ENCODE data around the gene ZNF41. TPM values are rescaled to one million over a fixed set of nuclear protein-coding genes. Genes with fewer than 3 reads are reported as not detected.

ZNF41 gene
- 7.6 TPM for total RNA-seq (ENCODE audit: unreplicated experiment)
- long read RNA-seq: 0 reads

- peak within 1 kb of the TSS; percentile 97 for H3K4me3 Mint-ChIP-seq (ENCODE audit: unreplicated experiment)
- H3K4me1 Mint-ChIP-seq (ENCODE audit: low read depth, unreplicated experiment): peaks cover 12% of the 10 kb centered on the region
- no peaks in the 10 kb centered on the region for H3K36me3 Mint-ChIP-seq (ENCODE audit: unreplicated experiment)
- peak within 1 kb of the TSS; percentile 94 for H3K27ac Mint-ChIP-seq (ENCODE audit: unreplicated experiment)
- H3K27me3 Mint-ChIP-seq (ENCODE audit: unreplicated experiment): peaks cover 8% of the 10 kb centered on the region
- peak; percentile 66 for DNase-seq
- peaks cover 5% of the 10 kb centered on the region for H3K9me3 Mint-ChIP-seq (ENCODE audit: unreplicated experiment)
- TF ChIP-seq, protein P1, sequence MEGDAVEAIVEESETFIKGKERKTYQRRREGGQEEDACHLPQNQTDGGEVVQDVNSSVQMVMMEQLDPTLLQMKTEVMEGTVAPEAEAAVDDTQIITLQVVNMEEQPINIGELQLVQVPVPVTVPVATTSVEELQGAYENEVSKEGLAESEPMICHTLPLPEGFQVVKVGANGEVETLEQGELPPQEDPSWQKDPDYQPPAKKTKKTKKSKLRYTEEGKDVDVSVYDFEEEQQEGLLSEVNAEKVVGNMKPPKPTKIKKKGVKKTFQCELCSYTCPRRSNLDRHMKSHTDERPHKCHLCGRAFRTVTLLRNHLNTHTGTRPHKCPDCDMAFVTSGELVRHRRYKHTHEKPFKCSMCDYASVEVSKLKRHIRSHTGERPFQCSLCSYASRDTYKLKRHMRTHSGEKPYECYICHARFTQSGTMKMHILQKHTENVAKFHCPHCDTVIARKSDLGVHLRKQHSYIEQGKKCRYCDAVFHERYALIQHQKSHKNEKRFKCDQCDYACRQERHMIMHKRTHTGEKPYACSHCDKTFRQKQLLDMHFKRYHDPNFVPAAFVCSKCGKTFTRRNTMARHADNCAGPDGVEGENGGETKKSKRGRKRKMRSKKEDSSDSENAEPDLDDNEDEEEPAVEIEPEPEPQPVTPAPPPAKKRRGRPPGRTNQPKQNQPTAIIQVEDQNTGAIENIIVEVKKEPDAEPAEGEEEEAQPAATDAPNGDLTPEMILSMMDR (IDR thresholded peaks at IDR 0.05; ENCODE audit: partially characterized antibody, unreplicated experiment): no peak
Observed at GRCh38 chrX:47482512-47483305, at the start of gene ZNF41. ZNF41 (minus strand) TSS chrX:47483222; CDS start chrX:47467481, 15,741 bp downstream.

GRCh38 chrX:47530049-47530448, 47.0 kb upstream of the ZNF41 start:
- no peaks in the 10 kb centered on the region for H3K4me1 Mint-ChIP-seq (ENCODE audit: low read depth, unreplicated experiment)
- H3K4me3 Mint-ChIP-seq (ENCODE audit: unreplicated experiment): no peak overlapping the region
- no peaks in the 10 kb centered on the region for H3K9me3 Mint-ChIP-seq (ENCODE audit: unreplicated experiment)
- H3K27ac Mint-ChIP-seq (ENCODE audit: unreplicated experiment): no peak overlapping the region
- H3K36me3 Mint-ChIP-seq (ENCODE audit: unreplicated experiment): no peaks in the 10 kb centered on the region
- no peak for DNase-seq
- TF ChIP-seq, protein P1 (IDR thresholded peaks at IDR 0.05; ENCODE audit: partially characterized antibody, unreplicated experiment): no peak
- H3K27me3 Mint-ChIP-seq (ENCODE audit: unreplicated experiment): peaks cover 4% of the 10 kb centered on the region

- Mint-ChIP-seq H3K9me3 (ENCODE audit: unreplicated experiment) (no peaks in the 10 kb centered on the region), H3K27ac (ENCODE audit: unreplicated experiment) (no peak overlapping the region), H3K4me3 (ENCODE audit: unreplicated experiment) (no peak overlapping the region), H3K4me1 (ENCODE audit: low read depth, unreplicated experiment) (no peaks in the 10 kb centered on the region), H3K27me3 (ENCODE audit: unreplicated experiment) (peaks cover 4% of the 10 kb centered on the region), H3K36me3 (ENCODE audit: unreplicated experiment) (no peaks in the 10 kb centered on the region)
- no peak for DNase-seq
- TF ChIP-seq, protein P1 (IDR thresholded peaks at IDR 0.05; ENCODE audit: partially characterized antibody, unreplicated experiment): no peak
Observed at GRCh38 chrX:47529548-47529947, 46.5 kb upstream of the ZNF41 start.

DNA sequence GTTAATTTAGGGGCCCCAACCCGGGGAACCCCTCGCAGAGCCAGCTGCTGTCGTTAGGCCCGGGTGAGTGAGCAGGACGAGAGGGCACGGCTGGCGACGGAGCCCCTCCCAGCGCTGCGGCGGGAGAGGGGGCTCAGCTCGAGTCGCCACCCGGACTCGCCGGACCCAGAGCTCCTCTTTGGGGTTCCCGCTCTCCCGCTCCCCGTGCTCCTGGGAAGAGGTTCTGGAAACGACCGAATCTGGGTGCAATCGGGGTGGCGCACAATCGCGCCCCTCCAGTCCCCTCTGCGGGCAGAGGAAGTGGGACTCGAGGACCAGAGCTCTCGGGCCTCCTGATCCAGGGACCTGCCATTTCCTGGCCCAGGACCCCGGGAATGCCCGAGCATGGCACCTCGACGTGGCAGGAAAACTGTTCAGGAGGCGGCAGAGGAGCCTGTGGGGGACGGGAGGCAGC, 40.7 kb upstream of the ZNF41 start:
- Mint-ChIP-seq H3K9me3 (ENCODE audit: unreplicated experiment) (no peaks in the 10 kb centered on the region), H3K27me3 (ENCODE audit: unreplicated experiment) (peaks cover 1% of the 10 kb centered on the region), H3K4me1 (ENCODE audit: low read depth, unreplicated experiment) (no peaks in the 10 kb centered on the region), H3K4me3 (ENCODE audit: unreplicated experiment) (peak overlapping the region; percentile 80), H3K27ac (ENCODE audit: unreplicated experiment) (no peak overlapping the region), H3K36me3 (ENCODE audit: unreplicated experiment) (no peaks in the 10 kb centered on the region)
- TF ChIP-seq, protein P1 (IDR thresholded peaks at IDR 0.05; ENCODE audit: partially characterized antibody, unreplicated experiment): peak; percentile 26
- DNase-seq: peak; percentile 11

DNA sequence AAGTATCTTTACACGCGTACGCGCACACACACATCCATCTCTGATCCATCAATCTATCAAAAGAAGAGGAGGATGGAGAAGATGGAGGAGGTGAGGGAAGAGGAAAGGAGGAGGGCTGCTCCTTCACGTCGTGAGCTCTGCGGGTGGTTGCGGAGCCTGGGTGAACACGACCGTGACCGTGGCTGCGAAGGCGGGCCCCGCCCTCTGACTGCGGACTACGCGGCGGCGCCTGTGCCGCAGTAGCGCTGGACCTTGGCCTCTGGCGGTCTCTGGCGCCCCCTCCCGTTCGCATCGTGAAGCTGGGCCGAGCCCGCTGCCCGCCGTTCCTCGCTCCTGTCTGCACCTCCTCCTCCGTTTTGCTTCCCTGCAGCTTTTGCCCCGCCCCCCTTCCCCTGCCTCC, 40.3 kb upstream of the ZNF41 start:
- peak; percentile 88 for DNase-seq
- peak overlapping the region; percentile 80 for H3K4me3 Mint-ChIP-seq (ENCODE audit: unreplicated experiment)
- TF ChIP-seq, protein P1 (IDR thresholded peaks at IDR 0.05; ENCODE audit: partially characterized antibody, unreplicated experiment): peak; percentile 77
- H3K36me3 Mint-ChIP-seq (ENCODE audit: unreplicated experiment): no peaks in the 10 kb centered on the region
- peaks cover 1% of the 10 kb centered on the region for H3K27me3 Mint-ChIP-seq (ENCODE audit: unreplicated experiment)
- H3K27ac Mint-ChIP-seq (ENCODE audit: unreplicated experiment): no peak overlapping the region
- H3K4me1 Mint-ChIP-seq (ENCODE audit: low read depth, unreplicated experiment): no peaks in the 10 kb centered on the region
- H3K9me3 Mint-ChIP-seq (ENCODE audit: unreplicated experiment): no peaks in the 10 kb centered on the region
